GM06990 (cell line): ENCODE measurements around the gene OR5AN1.
"Not testable (repeated sequence)": the region's sequence is repeated elsewhere in the genome, so short reads cannot be mapped to it uniquely, and the experiment has no call there.

Source experiments
- DNase-seq: peaks from one replicate; pipeline ENCODE4 v3.0.0-alpha.2; 2011; ENCODE audit not compliant: insufficient read length; ENCODE audit errors: extremely low read depth
- H3K27me3 ChIP-seq: replicated peaks from 2 replicates; pipeline ENCODE4 v1.6.0; 2011; ENCODE audit warnings: low read length; ENCODE audit not compliant: control insufficient read depth, insufficient read depth
- H3K36me3 ChIP-seq: 2 replicates; pipeline ENCODE4 v1.5.1; 2011; ENCODE audit warnings: low read length; ENCODE audit not compliant: control insufficient read depth, insufficient read depth
- H3K4me3 ChIP-seq: replicated peaks from 2 replicates; pipeline ENCODE4 v1.5.1; 2011; ENCODE audit warnings: low read depth, mild to moderate bottlenecking, control low read depth, low read length
- TF ChIP-seq, protein P1 (sequence below): IDR thresholded peaks from 2 replicates; pipeline ENCODE4 v1.5.1; 2011; ENCODE audit warnings: low read length, control low read depth, mild to moderate bottlenecking, inconsistent platforms; ENCODE audit not compliant: insufficient read depth, poor library complexity, severe bottlenecking

The OR5AN1 gene, protein sequence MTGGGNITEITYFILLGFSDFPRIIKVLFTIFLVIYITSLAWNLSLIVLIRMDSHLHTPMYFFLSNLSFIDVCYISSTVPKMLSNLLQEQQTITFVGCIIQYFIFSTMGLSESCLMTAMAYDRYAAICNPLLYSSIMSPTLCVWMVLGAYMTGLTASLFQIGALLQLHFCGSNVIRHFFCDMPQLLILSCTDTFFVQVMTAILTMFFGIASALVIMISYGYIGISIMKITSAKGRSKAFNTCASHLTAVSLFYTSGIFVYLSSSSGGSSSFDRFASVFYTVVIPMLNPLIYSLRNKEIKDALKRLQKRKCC

DNA sequence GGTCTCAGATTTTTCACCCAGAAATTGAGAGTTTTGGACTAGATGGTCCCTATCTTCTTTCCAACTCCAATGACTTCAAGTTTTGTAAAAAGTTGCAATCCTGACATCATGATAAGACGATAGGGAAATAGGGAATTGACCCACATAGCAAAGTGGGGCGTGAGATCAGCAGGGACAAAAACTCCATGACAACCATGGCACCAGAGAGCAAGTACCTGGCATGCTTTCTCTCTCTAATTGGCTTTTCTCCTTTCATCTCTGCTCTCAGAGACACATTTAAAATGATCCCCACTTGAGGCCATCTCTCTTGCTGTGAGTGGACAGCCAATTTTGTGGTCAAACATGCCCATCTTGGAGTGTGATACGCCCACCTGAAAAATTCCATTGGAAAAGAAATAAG is at the start of gene OR5AN1:
Gene OR5AN1, plus strand, starts transcription at position 301 of the 400 bp plus-strand sequence. CDS start 5,564 bp downstream, outside the sequence.
- TF ChIP-seq, protein P1, sequence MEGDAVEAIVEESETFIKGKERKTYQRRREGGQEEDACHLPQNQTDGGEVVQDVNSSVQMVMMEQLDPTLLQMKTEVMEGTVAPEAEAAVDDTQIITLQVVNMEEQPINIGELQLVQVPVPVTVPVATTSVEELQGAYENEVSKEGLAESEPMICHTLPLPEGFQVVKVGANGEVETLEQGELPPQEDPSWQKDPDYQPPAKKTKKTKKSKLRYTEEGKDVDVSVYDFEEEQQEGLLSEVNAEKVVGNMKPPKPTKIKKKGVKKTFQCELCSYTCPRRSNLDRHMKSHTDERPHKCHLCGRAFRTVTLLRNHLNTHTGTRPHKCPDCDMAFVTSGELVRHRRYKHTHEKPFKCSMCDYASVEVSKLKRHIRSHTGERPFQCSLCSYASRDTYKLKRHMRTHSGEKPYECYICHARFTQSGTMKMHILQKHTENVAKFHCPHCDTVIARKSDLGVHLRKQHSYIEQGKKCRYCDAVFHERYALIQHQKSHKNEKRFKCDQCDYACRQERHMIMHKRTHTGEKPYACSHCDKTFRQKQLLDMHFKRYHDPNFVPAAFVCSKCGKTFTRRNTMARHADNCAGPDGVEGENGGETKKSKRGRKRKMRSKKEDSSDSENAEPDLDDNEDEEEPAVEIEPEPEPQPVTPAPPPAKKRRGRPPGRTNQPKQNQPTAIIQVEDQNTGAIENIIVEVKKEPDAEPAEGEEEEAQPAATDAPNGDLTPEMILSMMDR: no peak
- no peak for DNase-seq
- no peaks in the 10 kb centered on the region for H3K36me3 ChIP-seq
- H3K27me3 ChIP-seq: no peaks in the 10 kb centered on the region
- H3K4me3 ChIP-seq: no peak within 1 kb of the TSS

DNA sequence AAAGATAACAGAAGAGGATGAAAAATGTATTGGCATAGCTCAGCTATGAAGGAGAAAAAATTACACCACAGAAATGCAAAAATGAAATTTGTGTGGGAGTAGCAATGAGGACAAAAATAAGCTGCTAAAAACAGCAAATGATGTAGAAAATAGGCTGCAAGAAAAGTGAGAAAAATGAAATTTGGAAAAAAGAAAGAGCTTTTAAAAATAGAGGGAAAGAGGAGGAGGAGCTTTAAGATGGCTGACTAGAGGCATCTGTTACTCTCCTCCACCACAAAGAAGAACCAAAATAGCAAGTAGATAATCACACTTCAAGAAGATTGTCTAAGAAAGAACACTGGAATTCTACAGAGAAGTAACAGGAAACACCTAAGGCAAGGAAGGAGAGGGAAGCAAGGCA is 23.7 kb upstream of the OR5AN1 start:
- Histone ChIP-seq H3K27me3 (no peaks in the 10 kb centered on the region), H3K4me3 (no peak overlapping the region), H3K36me3 (no peaks in the 10 kb centered on the region)
- DNase-seq: no peak
- TF ChIP-seq, protein P1: no peak

DNA sequence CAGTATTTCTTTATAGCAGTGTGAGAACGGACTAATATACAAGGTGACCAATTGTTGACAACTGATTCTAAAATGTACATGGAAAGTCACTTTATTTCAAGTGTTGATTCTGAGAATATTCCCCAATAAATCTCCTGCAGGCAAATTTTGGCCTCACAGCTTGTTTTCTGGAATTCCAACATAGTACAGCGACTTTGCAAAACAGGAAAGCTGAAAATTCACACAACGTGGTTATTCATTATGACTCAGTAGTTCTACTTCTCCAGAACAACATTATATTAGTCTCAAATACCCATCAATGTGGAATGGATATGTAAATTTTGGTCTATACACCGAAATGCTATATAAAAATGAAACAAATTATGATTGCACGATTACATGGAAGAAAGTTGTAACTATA is 22.5 kb upstream of the OR5AN1 start:
- no peak for DNase-seq
- Histone ChIP-seq H3K27me3 (no peaks in the 10 kb centered on the region), H3K36me3 (no peaks in the 10 kb centered on the region), H3K4me3 (no peak overlapping the region)
- TF ChIP-seq, protein P1: no peak

DNA sequence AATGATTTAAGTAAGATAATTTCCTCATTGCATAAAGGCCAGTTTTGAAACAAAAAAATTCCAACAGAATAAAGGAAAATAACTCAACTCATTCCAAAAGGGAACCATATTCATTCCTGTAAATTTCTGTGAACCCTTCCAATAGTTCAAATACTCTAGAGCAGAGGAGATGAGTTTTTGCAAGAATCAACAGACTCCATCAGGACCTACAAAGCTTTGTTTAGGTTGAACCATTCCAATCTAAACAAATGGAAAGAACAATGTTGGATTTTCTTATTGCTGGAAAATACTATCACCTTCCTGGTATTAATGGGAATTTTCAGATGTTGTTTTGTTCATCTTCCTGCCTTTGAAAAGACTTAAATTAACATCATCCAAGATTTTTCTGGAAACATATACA is 21.8 kb upstream of the OR5AN1 start:
- DNase-seq: no peak
- TF ChIP-seq, protein P1: no peak
- Histone ChIP-seq H3K36me3 (no peaks in the 10 kb centered on the region), H3K27me3 (no peaks in the 10 kb centered on the region), H3K4me3 (no peak overlapping the region)

DNA sequence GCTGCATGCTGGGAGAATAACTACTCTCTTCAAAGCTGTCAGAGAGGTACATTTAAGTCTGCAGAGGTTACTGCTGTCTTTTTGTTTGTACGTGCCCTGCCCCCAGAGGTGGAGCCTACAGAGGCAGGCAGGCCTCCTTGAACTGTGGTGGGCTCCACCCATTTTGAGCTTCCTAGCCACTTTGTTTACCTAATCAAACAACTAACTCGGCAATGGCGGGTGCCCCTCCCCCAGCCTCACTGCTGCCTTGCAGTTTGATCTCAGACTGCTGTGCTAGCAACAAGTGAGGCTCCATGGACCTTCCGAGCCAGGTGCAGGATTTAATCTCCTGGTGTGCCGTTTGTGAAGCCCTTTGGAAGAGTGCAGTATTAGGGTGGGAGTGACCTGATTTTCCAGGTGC is 9.0 kb upstream of the OR5AN1 start:
- H3K36me3 ChIP-seq, H3K27me3 ChIP-seq, H3K4me3 ChIP-seq, DNase-seq: not testable (repeated sequence)

DNA sequence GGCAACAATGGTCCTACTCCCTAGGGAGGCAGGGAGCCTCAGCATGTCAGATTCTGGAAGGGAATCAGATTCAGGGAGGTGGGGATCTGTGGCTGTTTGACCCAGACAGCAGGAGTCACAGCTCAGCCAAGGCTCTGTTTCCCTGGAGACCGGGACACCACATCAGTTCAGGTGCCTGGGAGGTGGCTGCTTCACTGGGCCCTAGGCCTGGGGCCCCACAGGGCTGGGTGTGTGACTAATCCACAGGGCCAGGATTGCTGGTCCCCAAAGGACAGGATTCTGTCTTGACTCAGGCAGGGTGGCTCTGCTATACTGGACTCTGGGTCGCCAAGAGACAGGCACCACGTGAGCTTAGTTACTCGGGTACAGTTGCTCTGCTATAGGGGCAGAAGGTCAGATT is 3.5 kb upstream of the OR5AN1 start:
- TF ChIP-seq, protein P1: no peak
- H3K27me3 ChIP-seq: no peaks in the 10 kb centered on the region
- no peak overlapping the region for H3K4me3 ChIP-seq
- DNase-seq: no peak
- H3K36me3 ChIP-seq: no peaks in the 10 kb centered on the region
